ENCODE measurements around the gene CTSA. TPM values are rescaled to one million over a fixed set of nuclear protein-coding genes. Genes with fewer than 3 reads are reported as not detected.

Gene CTSA
- total and polyA plus RNA-seq, 2 experiments from 2014 or later = 39.9 to 63.9 TPM

- no peak for TF ChIP-seq ETS1 (IDR thresholded peaks at IDR 0.05)
- TF ChIP-seq EZH2phosphoT487 (IDR thresholded peaks at IDR 0.05; ENCODE audit: unreplicated experiment) = no peak
These were observed 18.5 kb upstream of the CTSA start (continued) for GRCh38 chr20:45872626-45873025.

- H3K27ac ChIP-seq (ENCODE audit: low read depth) = no peak overlapping the region
- H3K4me3 Mint-ChIP-seq = no peak overlapping the region
- H4K20me1 ChIP-seq (replicated peaks; ENCODE audit: insufficient read depth) = no peaks in the 10 kb centered on the region
- H3K79me2 ChIP-seq (replicated peaks; ENCODE audit: insufficient read depth) = no peaks in the 10 kb centered on the region
- no peaks in the 10 kb centered on the region for H3K36me3 ChIP-seq (ENCODE audit: insufficient read depth)
- H3K27me3 ChIP-seq (ENCODE audit: insufficient read depth) = no peaks in the 10 kb centered on the region
- H3F3A ChIP-seq (replicated peaks; ENCODE audit: low read depth) = no peaks in the 10 kb centered on the region
- H3K27ac Mint-ChIP-seq = no peak overlapping the region
- peaks cover 5% of the 10 kb centered on the region for H3K27me3 Mint-ChIP-seq (ENCODE audit: insufficient read depth, low read depth, poor library complexity)
- H3K9me2 ChIP-seq (ENCODE audit: insufficient read depth) = no peaks in the 10 kb centered on the region
- no peaks in the 10 kb centered on the region for H3K4me1 Mint-ChIP-seq
- peaks cover 9% of the 10 kb centered on the region; the same call in 1 of the 3 replicates for H3K36me3 Mint-ChIP-seq (ENCODE audit: low read depth)
- H3K9me3 Mint-ChIP-seq = peaks cover 4% of the 10 kb centered on the region; the same call in 1 of the 3 replicates
- ATAC-seq = no peak
- no peak for DNase-seq (ENCODE audit: low spot score)
- no peak overlapping the region for H2AFZ ChIP-seq
- H3K4me3 ChIP-seq = no peak overlapping the region
- no peak overlapping the region for H3K4me2 ChIP-seq
- H3K4me1 ChIP-seq (ENCODE audit: insufficient read depth) = no peaks in the 10 kb centered on the region
- TF ChIP-seq JUNB (IDR thresholded peaks at IDR 0.05; ENCODE audit: unreplicated experiment) = no peak
- no peak for TF ChIP-seq CTCF (conservative IDR thresholded peaks at IDR 0.05; ENCODE audit: low read depth in 2 of 2)
- TF ChIP-seq REST (IDR thresholded peaks at IDR 0.05; ENCODE audit: unreplicated experiment) = no peak
- no peak for TF ChIP-seq POLR2AphosphoS5 (IDR thresholded peaks at IDR 0.05; ENCODE audit: low read depth)
- no peak for TF ChIP-seq EZH2 (IDR thresholded peaks at IDR 0.05; ENCODE audit: low read depth, unreplicated experiment)
- no peak for TF ChIP-seq NANOG (IDR thresholded peaks at IDR 0.05; ENCODE audit: borderline replicate concordance)
- no peak for TF ChIP-seq STAT1 (IDR thresholded peaks at IDR 0.05; ENCODE audit: unreplicated experiment)
- no peak for TF ChIP-seq ZNF331 (CRISPR knock-in tag; IDR thresholded peaks at IDR 0.05; ENCODE audit: low read depth)
- TF ChIP-seq ZNF462 (CRISPR knock-in tag; IDR thresholded peaks at IDR 0.05) = no peak
- TF ChIP-seq ZNF114 (CRISPR knock-in tag; IDR thresholded peaks at IDR 0.05) = no peak
These were observed 17.6 kb upstream of the CTSA start for GRCh38 chr20:45873409-45874103.

Data from GM23338 (cell line).